A673 (cell line): ENCODE data around the gene ACBD3. TPM values are rescaled to one million over a fixed set of nuclear protein-coding genes. Genes with fewer than 3 reads are reported as not detected.

Experiments
- BruUV-seq: library from RNA; stranded (reverse); fragments of 400-500 nt; replicated peaks from 2 replicates; lab custom pipeline; 2021; lab: Mats Ljungman, UMichigan
- CTCF ChIA-PET: fragments of 300-600 bp; sonication (Branson Sonifier 250); formaldehyde crosslinking; loops from one replicate; lab custom pipeline; 2022; ENCODE audit warnings: antibody characterized with exemption; lab: Charles Lee
- POLR2A ChIA-PET: fragments of 300-600 bp; sonication (Branson Sonifier 250); formaldehyde crosslinking; loops from one replicate; lab custom pipeline; 2022; ENCODE audit warnings: antibody characterized with exemption; ENCODE audit not compliant: low non-redundant PET; lab: Charles Lee
- DNase-seq: peaks from one replicate; pipeline ENCODE4 v3.0.0-alpha.2; 2015; ENCODE audit warnings: low spot score
- H3K27ac ChIP-seq: fragments of 200-600 bp; sonication (generic); 2 replicates; pipeline ENCODE4 v1.5.1; 2016; ENCODE audit warnings: mixed run types, low read depth, mild to moderate bottlenecking, mixed read lengths, antibody characterized with exemption, low read length; ENCODE audit not compliant: poor library complexity, severe bottlenecking
- H3K27me3 ChIP-seq: fragments of 200-600 bp; sonication (generic); replicated peaks from 2 replicates; pipeline ENCODE4 v1.6.1; 2017; ENCODE audit warnings: mixed run types, low read depth, mild to moderate bottlenecking, mixed read lengths, antibody characterized with exemption, low read length; ENCODE audit not compliant: insufficient read depth, poor library complexity
- H3K36me3 ChIP-seq: fragments of 200-600 bp; sonication (generic); 2 replicates; pipeline ENCODE4 v1.6.1; 2016; ENCODE audit warnings: mixed run types, mild to moderate bottlenecking, mixed read lengths, antibody characterized with exemption, low read length; ENCODE audit not compliant: insufficient read depth, poor library complexity, severe bottlenecking
- H3K4me1 ChIP-seq: fragments of 200-600 bp; sonication (generic); 2 replicates; pipeline ENCODE4 v1.6.1; 2017; ENCODE audit warnings: mixed run types, mild to moderate bottlenecking, mixed read lengths, antibody characterized with exemption, low read length; ENCODE audit not compliant: insufficient read depth, poor library complexity, severe bottlenecking
- H3K4me3 ChIP-seq: fragments of 200-600 bp; sonication (generic); 2 replicates; pipeline ENCODE4 v1.5.1; 2016; ENCODE audit warnings: low read depth, mixed run types, mild to moderate bottlenecking, mixed read lengths, low read length; ENCODE audit not compliant: poor library complexity, severe bottlenecking
- H3K9me3 ChIP-seq: fragments of 200-600 bp; sonication (generic); 2 replicates; pipeline ENCODE4 v1.6.1; 2016; ENCODE audit warnings: mixed run types, low read depth, mild to moderate bottlenecking, mixed read lengths, antibody characterized with exemption, low read length; ENCODE audit not compliant: poor library complexity, severe bottlenecking
- EZH2 ChIP-seq: fragments of 200-600 bp; sonication (generic); IDR thresholded peaks from 2 replicates; pipeline ENCODE4 v1.6.1; 2017; ENCODE audit warnings: borderline replicate concordance, low read depth, mild to moderate bottlenecking, mixed read lengths, antibody characterized with exemption, low read length; ENCODE audit not compliant: poor library complexity, severe bottlenecking
- intact Hi-C: fragments of 100-400 bp; cut with micrococcal nuclease; formaldehyde crosslinking; loops from one replicate; pipeline ENCODE4 v1.10.0; 2022; ENCODE audit not compliant: unreplicated experiment
- total RNA-seq: library from RNA; stranded (reverse); gene quantifications from 2 replicates; pipeline ENCODE4 v1.2.3, GENCODE V29; 2021
- TF ChIP-seq, protein P1 (sequence below): fragments of 300-800, 200-600 bp; sonication (generic); conservative IDR thresholded peaks from 2 replicates; pipeline ENCODE4 v1.5.1; 2017; ENCODE audit warnings: low read depth, mild to moderate bottlenecking, antibody characterized with exemption, low read length, moderate library complexity, mixed read lengths

ACBD3 gene
- total RNA-seq, 1 experiment from 2014 or later = 33.4 TPM

DNA sequence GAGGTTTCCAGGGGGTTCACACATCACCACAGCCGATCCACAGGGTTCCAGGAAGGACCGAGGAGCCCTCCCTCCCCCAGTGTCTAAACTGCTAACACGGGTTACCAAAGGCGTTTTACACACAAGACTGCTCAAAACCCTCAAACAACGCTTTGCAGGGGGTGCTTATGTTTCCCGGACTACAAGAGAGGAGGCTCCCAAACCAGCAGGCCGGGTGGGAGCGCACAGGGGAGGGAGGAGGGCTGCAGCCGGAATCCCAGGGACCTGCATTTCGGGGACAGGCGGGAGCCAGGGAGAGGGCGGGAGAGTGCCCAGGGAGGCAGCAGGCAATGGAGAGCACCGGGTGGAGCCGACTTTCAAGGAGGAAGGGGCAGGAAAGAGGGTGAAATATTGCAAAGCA lies 50.8 kb downstream of the ACBD3 start:
- Histone ChIP-seq H3K36me3 (no peaks in the 10 kb centered on the region), H3K4me3 (no peak overlapping the region), H3K4me1 (no peaks in the 10 kb centered on the region), H3K27me3 (no peaks in the 10 kb centered on the region), H3K27ac (no peak overlapping the region), H3K9me3 (no peaks in the 10 kb centered on the region)
- no peak for DNase-seq
- intact Hi-C loops = no loop called here
- TF ChIP-seq, protein P1, sequence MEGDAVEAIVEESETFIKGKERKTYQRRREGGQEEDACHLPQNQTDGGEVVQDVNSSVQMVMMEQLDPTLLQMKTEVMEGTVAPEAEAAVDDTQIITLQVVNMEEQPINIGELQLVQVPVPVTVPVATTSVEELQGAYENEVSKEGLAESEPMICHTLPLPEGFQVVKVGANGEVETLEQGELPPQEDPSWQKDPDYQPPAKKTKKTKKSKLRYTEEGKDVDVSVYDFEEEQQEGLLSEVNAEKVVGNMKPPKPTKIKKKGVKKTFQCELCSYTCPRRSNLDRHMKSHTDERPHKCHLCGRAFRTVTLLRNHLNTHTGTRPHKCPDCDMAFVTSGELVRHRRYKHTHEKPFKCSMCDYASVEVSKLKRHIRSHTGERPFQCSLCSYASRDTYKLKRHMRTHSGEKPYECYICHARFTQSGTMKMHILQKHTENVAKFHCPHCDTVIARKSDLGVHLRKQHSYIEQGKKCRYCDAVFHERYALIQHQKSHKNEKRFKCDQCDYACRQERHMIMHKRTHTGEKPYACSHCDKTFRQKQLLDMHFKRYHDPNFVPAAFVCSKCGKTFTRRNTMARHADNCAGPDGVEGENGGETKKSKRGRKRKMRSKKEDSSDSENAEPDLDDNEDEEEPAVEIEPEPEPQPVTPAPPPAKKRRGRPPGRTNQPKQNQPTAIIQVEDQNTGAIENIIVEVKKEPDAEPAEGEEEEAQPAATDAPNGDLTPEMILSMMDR = no peak
- no peak for TF ChIP-seq EZH2
- no TSS peak for BruUV-seq
- CTCF ChIA-PET = no interaction called here
- POLR2A ChIA-PET = no interaction called here

DNA sequence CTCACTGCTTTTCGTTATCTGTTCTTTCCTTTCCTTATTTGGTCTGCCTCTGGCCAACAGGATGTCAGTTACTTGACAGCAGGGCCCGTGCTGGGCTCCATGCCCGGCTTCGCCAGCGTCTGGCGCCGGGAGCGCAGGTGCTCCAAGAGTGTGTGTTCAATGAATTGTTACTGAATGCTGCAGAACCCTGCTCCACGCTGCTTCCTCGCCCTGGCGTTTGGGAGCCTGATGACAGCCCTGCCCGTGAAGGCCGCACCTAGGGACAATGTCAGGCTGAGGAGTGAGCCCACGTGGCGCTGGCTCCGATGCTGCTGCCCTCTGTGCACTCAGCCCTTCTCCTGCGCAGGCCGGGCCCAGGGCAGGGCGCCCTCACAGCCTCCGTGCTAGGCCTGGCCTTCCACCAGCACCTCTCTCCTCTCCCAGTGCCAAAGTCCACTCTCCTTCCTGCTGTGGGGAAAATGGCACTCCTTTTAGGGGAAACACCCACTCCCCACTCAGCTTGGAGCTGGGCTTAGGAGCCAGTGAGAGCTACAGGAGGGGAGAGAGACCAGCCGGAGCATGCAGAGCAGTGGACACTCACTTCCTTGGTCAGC lies 51.4 kb downstream of the ACBD3 start:
- H3K27ac ChIP-seq = no peak overlapping the region
- ChIA-PET POLR2A (no interaction called here), CTCF (no interaction called here)
- no peak for TF ChIP-seq EZH2
- TF ChIP-seq, protein P1 = no peak
- no peaks in the 10 kb centered on the region for H3K36me3 ChIP-seq
- H3K27me3 ChIP-seq = no peaks in the 10 kb centered on the region
- no peak for DNase-seq
- H3K9me3 ChIP-seq = no peaks in the 10 kb centered on the region
- BruUV-seq = no TSS peak
- H3K4me1 ChIP-seq = no peaks in the 10 kb centered on the region
- H3K4me3 ChIP-seq = no peak overlapping the region
- intact Hi-C loops = no loop called here

DNA sequence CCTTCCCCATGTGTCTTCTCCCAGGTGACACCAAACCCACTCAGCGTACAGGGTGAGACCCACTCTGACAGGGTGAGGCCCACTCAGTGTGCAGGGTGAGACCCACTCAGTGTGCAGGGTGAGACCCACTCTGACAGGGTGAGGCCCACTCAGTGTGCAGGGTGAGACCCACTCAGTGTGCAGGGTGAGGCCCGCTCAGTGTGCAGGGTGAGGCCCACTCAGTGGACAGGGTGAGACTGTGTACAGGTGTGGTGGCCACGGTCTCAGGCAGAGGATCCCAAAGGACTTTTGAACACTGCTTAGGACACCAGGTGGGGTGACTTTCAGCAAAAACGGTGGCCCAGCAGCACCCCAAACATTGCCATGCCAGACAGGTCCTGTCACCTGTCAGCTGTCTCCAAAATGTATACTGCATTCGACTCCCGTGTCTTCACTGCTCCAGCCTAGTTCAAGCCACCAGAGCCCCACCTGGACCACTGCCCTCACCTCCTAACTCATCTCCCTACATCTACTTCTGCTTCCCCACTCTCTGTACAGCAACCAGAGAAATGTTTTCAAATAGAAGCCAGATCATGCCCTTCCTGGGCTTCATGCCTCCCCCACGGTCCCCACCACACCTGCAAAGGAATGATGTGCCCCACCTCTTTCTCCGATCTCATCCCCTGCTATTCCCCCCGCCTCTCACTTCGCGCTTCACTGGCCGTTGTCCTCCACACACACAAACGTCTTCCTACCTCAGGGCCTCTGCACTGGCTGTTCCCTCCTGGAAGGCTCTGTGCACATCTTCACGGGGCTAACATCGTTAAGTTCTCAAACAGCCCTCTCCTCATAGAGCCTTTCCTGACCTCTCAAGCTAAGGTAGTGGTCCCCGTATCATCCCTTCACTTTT lies 52.1 kb downstream of the ACBD3 start:
- Histone ChIP-seq H3K9me3 (no peaks in the 10 kb centered on the region), H3K4me3 (no peak overlapping the region), H3K27ac (no peak overlapping the region), H3K27me3 (no peaks in the 10 kb centered on the region), H3K4me1 (no peaks in the 10 kb centered on the region), H3K36me3 (no peaks in the 10 kb centered on the region)
- ChIA-PET POLR2A (no interaction called here), CTCF (interaction anchor here (0.5 kb wide), 1 partner anchor 11 kb away, joined by 3 read pairs; no protein-coding TSS in a partner anchor)
- intact Hi-C loops = no loop called here
- no peak for TF ChIP-seq EZH2
- TF ChIP-seq, protein P1 = no peak
- DNase-seq = no peak
- BruUV-seq = no TSS peak
